NCI-H1436 (cell line): ENCODE data around the gene SLC12A2.

Experiments
- DNase-seq: peaks from one replicate; lab custom pipeline; 2025; lab: John Stamatoyannopoulos, UW

SLC12A2 gene

GRCh38 chr5:128083033-128083810, at the start of gene SLC12A2:
SLC12A2 (plus strand) TSS chr5:128083766; CDS start chr5:128083955, 189 bp downstream.
- peak; percentile 90 for DNase-seq

- DNase-seq: no peak
These were observed 47.9 kb upstream of the SLC12A2 start for GRCh38 chr5:128035689-128036088.

GRCh38 chr5:128036950-128037349, 46.6 kb upstream of the SLC12A2 start:
- no peak for DNase-seq

- DNase-seq: no peak
These were observed 44.9 kb upstream of the SLC12A2 start for GRCh38 chr5:128038643-128039042.

GRCh38 chr5:128040927-128041326, 42.6 kb upstream of the SLC12A2 start:
- no peak for DNase-seq

- DNase-seq: no peak
These were observed 30.8 kb upstream of the SLC12A2 start for GRCh38 chr5:128052780-128053179.

- DNase-seq: no peak
These were observed 30.1 kb upstream of the SLC12A2 start for GRCh38 chr5:128053291-128053954.

GRCh38 chr5:128060644-128061385, 22.8 kb upstream of the SLC12A2 start:
- DNase-seq: no peak

- DNase-seq: no peak
These were observed 21.3 kb upstream of the SLC12A2 start for GRCh38 chr5:128062172-128062746.

GRCh38 chr5:128074171-128074570, 9.4 kb upstream of the SLC12A2 start:
- no peak for DNase-seq

- no peak for DNase-seq
These were observed 8.6 kb upstream of the SLC12A2 start for GRCh38 chr5:128074953-128075352.

- no peak for DNase-seq
These were observed 6.0 kb upstream of the SLC12A2 start for GRCh38 chr5:128077526-128077925.

- DNase-seq: no peak
These were observed 2.3 kb upstream of the SLC12A2 start for GRCh38 chr5:128081111-128081851.

GRCh38 chr5:128082551-128083032, 974 bp upstream of the SLC12A2 start:
- no peak for DNase-seq

GRCh38 chr5:128083811-128084227, 253 bp downstream of the SLC12A2 start:
- DNase-seq: no peak

GRCh38 chr5:128084228-128085167, 932 bp downstream of the SLC12A2 start:
- no peak for DNase-seq

- no peak for DNase-seq
These were observed 1.8 kb downstream of the SLC12A2 start for GRCh38 chr5:128085413-128085812.

GRCh38 chr5:128091579-128091978, 8.0 kb downstream of the SLC12A2 start:
- DNase-seq: no peak

GRCh38 chr5:128092144-128092543, 8.6 kb downstream of the SLC12A2 start:
- no peak for DNase-seq

GRCh38 chr5:128093368-128093767, 9.8 kb downstream of the SLC12A2 start:
- DNase-seq: no peak
